H1 (cell line): ENCODE measurements around the gene LRRC18. TPM values are rescaled to one million over a fixed set of nuclear protein-coding genes. Genes with fewer than 3 reads are reported as not detected.

Experiments
- RFX5 ChIP-seq: IDR thresholded peaks from 2 replicates; pipeline ENCODE4 v1.6.1; 2011; ENCODE audit warnings: low read depth, low read length, improper control_type of control experiment, borderline replicate concordance
- TBP ChIP-seq: IDR thresholded peaks from 2 replicates; pipeline ENCODE4 v1.6.1; 2011; ENCODE audit warnings: low read depth, low read length, improper control_type of control experiment
- polyA plus RNA-seq, 7 experiments: library from polyadenylated mRNA; depleted of rRNA in 3 of 7; stranded (reverse) in 5 of 7; unstranded in 2 of 7; fragments of >200 nt in 5 of 7; fragments of 200-250 nt in 2 of 7; gene quantifications; 1 replicate in 5 of 7; 2 replicates in 1 of 7; 4 replicates in 1 of 7; pipeline versions ENCODE4 v1.2.1 to v1.2.3, GENCODE V29; 2011 to 2013; ENCODE audit warnings: missing spikeins in 2 of 7, mixed read lengths in 2 of 7
- total RNA-seq: library from RNA; stranded (reverse); fragmentation: NEBNext Ultra II Directional; extraction: Animal tissue kit (Norgen Biotek cat#: 25700); gene quantifications from 2 replicates; pipeline ENCODE4 v1.2.1, GENCODE V29; 2021

LRRC18 gene
- total and polyA plus RNA-seq, 2 of the 8 experiments (the other 6 are each of a cell fraction or from before 2014, with no cell fraction given) = not detected

DNA sequence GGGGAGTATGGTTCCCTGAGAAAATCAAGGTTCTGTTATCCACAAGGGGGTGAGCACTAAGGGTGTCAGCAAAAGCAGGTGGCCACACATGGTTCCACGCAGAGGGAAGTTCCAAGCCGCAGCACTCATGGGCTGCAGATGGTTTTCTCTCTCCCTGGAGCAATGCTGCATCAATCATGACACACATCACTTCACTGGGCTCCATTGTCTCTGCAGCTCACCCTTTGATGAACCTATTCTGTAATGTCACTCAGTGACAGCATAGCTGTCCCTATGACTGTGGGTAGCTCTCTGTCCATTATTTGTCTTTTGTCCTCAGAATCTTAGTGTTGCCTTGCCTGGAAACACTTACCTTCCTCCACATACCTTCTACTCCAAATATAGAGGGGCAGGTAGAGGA, 34.8 kb downstream of the LRRC18 start (continued):
- TF ChIP-seq TBP (no peak), RFX5 (no peak)
